RWPE2 (cell line): Measurements from ENCODE around the gene CDKN2AIP.

Source experiments
- ATAC-seq: fragments of 200-7000 bp; cut with Tn5 transposase; 3 replicates; pipeline ENCODE4 v1.9.1; 2021; ENCODE audit warnings: low read depth
- DNase-seq: peaks from one replicate; pipeline ENCODE4 v3.0.0-alpha.2; 2020; ENCODE audit warnings: low spot score
- H3K27ac ChIP-seq: fragments of 450-650 bp; 2 replicates; pipeline ENCODE4 v1.5.1; 2017; ENCODE audit warnings: mild to moderate bottlenecking; ENCODE audit not compliant: poor library complexity, severe bottlenecking
- H3K27me3 ChIP-seq: fragments of 250-450 bp; sonication (Bioruptor Pico); 2 replicates; pipeline ENCODE4 v1.5.1; 2021; ENCODE audit warnings: mild to moderate bottlenecking, moderate library complexity; ENCODE audit not compliant: insufficient read depth, poor library complexity, severe bottlenecking
- H3K36me3 ChIP-seq: fragments of 250-450 bp; sonication (Bioruptor Pico); 2 replicates; pipeline ENCODE4 v1.5.1; 2020; ENCODE audit warnings: low read depth, mild to moderate bottlenecking, moderate library complexity
- H3K4me1 ChIP-seq: fragments of 250-450 bp; sonication (Bioruptor Pico); 2 replicates; pipeline ENCODE4 v1.5.1; 2021; ENCODE audit warnings: mild to moderate bottlenecking, moderate library complexity; ENCODE audit not compliant: insufficient read depth, poor library complexity, severe bottlenecking
- H3K4me3 ChIP-seq: fragments of 250-450 bp; sonication (Bioruptor Pico); 2 replicates; pipeline ENCODE4 v1.5.1; 2021; ENCODE audit warnings: mild to moderate bottlenecking, moderate library complexity; ENCODE audit not compliant: severe bottlenecking
- H3K9me3 ChIP-seq: fragments of 250-450 bp; sonication (Bioruptor Pico); 2 replicates; pipeline ENCODE4 v1.5.1; 2021; ENCODE audit warnings: mild to moderate bottlenecking, moderate library complexity; ENCODE audit not compliant: severe bottlenecking
- TF ChIP-seq, protein P1 (sequence below): fragments of 450-650 bp; IDR thresholded peaks from one replicate; pipeline ENCODE4 v1.5.1; 2017; ENCODE audit warnings: mild to moderate bottlenecking, moderate library complexity; ENCODE audit not compliant: poor library complexity, severe bottlenecking

CDKN2AIP gene

DNA sequence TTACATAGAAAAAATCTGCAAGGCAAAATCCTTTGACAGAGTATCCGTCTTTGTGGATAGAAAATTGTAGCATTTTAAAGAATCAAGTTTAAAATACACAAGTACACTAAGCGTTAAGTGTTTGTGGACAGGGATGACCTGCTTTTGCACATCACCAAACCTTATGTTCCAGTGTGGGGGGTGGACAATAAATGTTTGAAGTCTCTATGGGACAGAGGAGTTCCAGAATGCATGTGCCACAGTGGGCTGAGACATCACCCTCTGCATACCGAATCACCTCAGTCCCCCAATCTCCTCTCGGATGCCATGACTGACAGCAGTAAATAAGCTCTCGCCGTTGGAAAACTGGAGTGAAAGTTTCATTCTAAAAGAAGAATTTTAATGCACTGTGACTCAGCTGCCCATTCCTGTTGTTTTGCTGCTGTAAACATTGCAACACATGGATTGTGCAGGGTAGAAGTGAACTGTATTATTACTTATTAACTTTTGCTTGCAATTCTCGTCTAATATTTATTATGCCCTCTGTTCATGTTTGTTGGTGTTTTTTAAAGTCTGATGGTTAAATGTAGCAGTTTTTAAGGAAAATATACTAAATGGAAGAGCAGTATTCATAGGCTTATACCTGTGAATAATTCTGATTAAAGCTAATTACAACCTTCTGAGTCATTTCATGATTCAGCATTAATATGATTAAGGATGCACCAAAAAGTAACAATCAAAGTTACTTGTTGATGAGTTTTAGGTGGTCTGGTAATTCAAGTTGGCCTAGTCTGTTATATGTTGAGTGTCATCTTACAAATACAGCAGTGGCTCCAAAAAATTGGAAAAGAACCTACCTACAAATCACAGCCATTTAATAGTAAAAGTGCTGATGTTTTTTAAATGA is 24.0 kb downstream of the CDKN2AIP start:
- TF ChIP-seq, protein P1, sequence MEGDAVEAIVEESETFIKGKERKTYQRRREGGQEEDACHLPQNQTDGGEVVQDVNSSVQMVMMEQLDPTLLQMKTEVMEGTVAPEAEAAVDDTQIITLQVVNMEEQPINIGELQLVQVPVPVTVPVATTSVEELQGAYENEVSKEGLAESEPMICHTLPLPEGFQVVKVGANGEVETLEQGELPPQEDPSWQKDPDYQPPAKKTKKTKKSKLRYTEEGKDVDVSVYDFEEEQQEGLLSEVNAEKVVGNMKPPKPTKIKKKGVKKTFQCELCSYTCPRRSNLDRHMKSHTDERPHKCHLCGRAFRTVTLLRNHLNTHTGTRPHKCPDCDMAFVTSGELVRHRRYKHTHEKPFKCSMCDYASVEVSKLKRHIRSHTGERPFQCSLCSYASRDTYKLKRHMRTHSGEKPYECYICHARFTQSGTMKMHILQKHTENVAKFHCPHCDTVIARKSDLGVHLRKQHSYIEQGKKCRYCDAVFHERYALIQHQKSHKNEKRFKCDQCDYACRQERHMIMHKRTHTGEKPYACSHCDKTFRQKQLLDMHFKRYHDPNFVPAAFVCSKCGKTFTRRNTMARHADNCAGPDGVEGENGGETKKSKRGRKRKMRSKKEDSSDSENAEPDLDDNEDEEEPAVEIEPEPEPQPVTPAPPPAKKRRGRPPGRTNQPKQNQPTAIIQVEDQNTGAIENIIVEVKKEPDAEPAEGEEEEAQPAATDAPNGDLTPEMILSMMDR, result no peak
- Histone ChIP-seq H3K4me1 (peaks cover 13% of the 10 kb centered on the region), H3K27ac (peak overlapping the region; percentile 63), H3K36me3 (no peaks in the 10 kb centered on the region), H3K27me3 (no peaks in the 10 kb centered on the region), H3K9me3 (no peaks in the 10 kb centered on the region), H3K4me3 (no peak overlapping the region)
- ATAC-seq, result peak; percentile 51; the same call in 2 of the 3 replicates
- no peak for DNase-seq

DNA sequence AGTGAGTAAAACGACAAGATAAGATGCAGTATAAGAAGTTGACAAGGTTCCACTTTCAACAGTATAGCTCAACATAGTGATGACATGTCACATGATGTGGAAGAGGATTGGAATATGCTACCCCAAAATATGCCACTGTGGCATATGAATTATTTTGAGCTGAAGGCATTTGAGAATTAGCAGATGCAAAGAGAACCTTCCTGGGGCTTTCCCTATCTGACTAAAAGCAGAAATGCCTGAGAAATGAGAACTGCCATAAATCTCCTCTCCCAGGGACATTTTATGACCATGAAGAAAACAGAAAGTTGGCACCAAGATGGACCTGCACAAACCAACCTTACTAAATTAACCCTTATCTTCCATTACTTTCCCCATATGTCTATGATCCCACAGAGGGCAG is 24.8 kb downstream of the CDKN2AIP start:
- H3K4me1 ChIP-seq, result peaks cover 13% of the 10 kb centered on the region
- H3K9me3 ChIP-seq, result no peaks in the 10 kb centered on the region
- peak overlapping the region; percentile 63 for H3K27ac ChIP-seq
- H3K4me3 ChIP-seq, result no peak overlapping the region
- ATAC-seq, result no peak
- TF ChIP-seq, protein P1, result no peak
- no peaks in the 10 kb centered on the region for H3K27me3 ChIP-seq
- DNase-seq, result no peak
- H3K36me3 ChIP-seq, result no peaks in the 10 kb centered on the region

DNA sequence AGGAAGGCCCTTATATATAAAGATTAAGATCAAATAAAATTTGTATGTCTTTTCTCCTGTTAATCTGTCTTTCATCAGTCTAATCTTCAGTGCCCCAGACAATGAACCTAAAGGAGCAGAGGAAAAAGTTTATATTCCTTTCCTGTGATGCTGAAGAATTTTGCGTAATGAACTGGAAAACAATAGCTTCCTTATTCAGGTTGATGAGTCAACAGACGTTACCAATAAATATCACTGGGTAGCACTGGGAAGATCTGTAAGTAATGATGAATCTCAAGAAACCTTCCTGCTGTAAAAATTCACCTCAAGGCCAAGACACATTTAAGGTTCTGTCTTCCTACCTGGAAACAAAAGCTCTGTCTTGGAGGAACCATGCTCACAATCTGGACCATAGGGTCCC is 25.5 kb downstream of the CDKN2AIP start:
- TF ChIP-seq, protein P1, result no peak
- Histone ChIP-seq H3K27me3 (no peaks in the 10 kb centered on the region), H3K4me1 (peaks cover 13% of the 10 kb centered on the region), H3K4me3 (no peak overlapping the region), H3K36me3 (no peaks in the 10 kb centered on the region), H3K27ac (peak overlapping the region; percentile 63), H3K9me3 (no peaks in the 10 kb centered on the region)
- no peak for DNase-seq
- ATAC-seq, result peak; percentile 80

DNA sequence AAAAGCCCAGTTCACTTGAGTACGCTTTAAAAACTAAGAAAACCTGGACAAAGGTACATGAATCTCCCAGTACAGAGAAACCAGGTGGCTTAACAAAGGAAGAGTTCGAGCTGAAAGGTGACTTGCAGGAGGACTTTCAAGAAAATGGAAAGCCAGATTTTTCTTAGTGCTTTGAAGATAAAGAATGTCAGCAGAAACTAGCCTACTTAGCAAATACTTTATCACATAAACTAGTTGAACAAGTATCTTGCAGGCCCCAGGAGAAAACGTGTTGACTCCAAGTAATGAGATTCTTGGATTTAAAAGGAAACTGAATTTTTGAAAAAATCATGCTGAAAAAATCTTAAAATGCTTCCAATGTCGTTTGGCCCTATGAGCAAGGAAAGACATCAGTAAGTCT is 26.4 kb downstream of the CDKN2AIP start:
- H3K9me3 ChIP-seq, result no peaks in the 10 kb centered on the region

More for the DNA sequence above, 26.4 kb downstream of the CDKN2AIP start:
- Histone ChIP-seq H3K4me1 (peaks cover 13% of the 10 kb centered on the region), H3K27ac (peak overlapping the region; percentile 63), H3K36me3 (no peaks in the 10 kb centered on the region), H3K27me3 (no peaks in the 10 kb centered on the region), H3K4me3 (no peak overlapping the region)
- DNase-seq (no peak), ATAC-seq (no peak)
- TF ChIP-seq, protein P1, result no peak
